Measurements from ENCODE around the gene SAP30L. TPM values are rescaled to one million over a fixed set of nuclear protein-coding genes. Genes with fewer than 3 reads are reported as not detected.

Gene SAP30L
- total RNA-seq, 1 donor from 2014 or later, result 43.2 TPM

DNA sequence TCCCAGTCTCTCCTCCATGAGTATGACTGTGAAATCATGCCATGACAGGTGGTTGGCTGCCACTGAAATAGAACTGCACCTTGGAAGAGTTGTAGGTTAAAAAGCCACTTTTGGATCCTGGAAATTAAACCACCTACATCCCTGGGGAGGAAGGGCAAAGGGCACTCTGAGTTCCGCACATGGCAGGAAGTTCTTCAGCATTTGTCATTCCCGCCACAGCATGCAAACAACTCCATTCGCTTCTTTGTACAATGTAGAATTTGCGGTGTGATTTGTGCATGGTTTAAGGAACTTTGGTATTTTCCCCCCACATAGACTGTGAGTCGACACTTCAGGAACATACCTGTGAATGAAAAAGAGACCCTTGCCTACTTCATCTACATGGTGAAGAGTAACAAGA lies 9.8 kb downstream of the SAP30L start:
- intact Hi-C loops (cut with DNase I), result no loop called here
- DNase-seq, result no peak
- no peak for ATAC-seq
- H3K4me3 ChIP-seq, result no peak overlapping the region
- no peak overlapping the region for H3K27ac ChIP-seq
- H3K27me3 ChIP-seq, result no peaks in the 10 kb centered on the region
- H3K4me1 ChIP-seq, result no peaks in the 10 kb centered on the region
- H3K9me3 ChIP-seq, result no peaks in the 10 kb centered on the region
- TF ChIP-seq, protein P1, sequence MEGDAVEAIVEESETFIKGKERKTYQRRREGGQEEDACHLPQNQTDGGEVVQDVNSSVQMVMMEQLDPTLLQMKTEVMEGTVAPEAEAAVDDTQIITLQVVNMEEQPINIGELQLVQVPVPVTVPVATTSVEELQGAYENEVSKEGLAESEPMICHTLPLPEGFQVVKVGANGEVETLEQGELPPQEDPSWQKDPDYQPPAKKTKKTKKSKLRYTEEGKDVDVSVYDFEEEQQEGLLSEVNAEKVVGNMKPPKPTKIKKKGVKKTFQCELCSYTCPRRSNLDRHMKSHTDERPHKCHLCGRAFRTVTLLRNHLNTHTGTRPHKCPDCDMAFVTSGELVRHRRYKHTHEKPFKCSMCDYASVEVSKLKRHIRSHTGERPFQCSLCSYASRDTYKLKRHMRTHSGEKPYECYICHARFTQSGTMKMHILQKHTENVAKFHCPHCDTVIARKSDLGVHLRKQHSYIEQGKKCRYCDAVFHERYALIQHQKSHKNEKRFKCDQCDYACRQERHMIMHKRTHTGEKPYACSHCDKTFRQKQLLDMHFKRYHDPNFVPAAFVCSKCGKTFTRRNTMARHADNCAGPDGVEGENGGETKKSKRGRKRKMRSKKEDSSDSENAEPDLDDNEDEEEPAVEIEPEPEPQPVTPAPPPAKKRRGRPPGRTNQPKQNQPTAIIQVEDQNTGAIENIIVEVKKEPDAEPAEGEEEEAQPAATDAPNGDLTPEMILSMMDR (IDR thresholded peaks at IDR 0.05), result no peak
- H3K36me3 ChIP-seq, result peaks cover 84% of the 10 kb centered on the region

DNA sequence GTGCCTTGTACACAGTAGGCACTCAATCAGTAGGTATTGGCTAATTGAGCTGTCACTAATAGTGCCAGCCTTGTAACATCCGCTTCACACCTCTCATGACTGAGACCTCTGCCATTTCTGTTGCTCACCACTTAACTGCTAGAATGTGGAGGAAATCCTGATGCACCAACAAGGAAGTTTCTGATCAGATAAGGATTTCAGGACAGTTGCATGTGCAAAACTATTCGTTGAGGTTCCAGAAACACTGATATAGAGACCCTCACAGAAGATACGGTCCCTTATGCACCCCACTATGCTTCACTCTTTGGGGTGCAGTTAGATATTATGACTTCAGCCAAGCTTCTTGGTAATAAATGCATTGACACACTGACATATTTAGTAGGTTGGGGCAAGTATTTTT lies 10.7 kb downstream of the SAP30L start:
- TF ChIP-seq, protein P1 (IDR thresholded peaks at IDR 0.05), result no peak
- no peaks in the 10 kb centered on the region for H3K27me3 ChIP-seq
- no peak overlapping the region for H3K4me3 ChIP-seq
- H3K27ac ChIP-seq, result no peak overlapping the region
- H3K9me3 ChIP-seq, result no peaks in the 10 kb centered on the region
- peaks cover 75% of the 10 kb centered on the region for H3K36me3 ChIP-seq
- ATAC-seq, result no peak
- intact Hi-C loops (cut with DNase I), result no loop called here
- no peaks in the 10 kb centered on the region for H3K4me1 ChIP-seq
- no peak for DNase-seq

DNA sequence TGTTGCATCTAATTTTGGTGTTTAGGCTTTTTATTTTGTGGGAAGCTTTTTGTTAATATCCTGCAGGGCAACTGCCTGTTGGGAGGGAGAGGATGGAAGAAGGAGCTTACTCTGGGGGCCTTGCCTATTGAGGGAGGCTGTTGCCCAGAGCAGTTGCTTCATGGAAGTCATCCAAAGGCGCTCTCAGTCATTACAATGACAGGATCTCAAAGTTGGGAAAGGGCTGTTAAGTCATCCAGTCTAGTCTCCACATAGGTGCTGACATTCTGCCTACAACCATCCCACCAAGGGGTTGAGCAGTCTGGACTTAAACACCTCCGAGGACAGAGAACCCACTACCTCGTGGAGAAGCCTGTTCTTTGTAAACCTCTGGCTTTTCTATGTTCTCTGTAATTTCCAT lies 13.2 kb downstream of the SAP30L start:
- H3K36me3 ChIP-seq, result peaks cover 50% of the 10 kb centered on the region
- H3K27me3 ChIP-seq, result no peaks in the 10 kb centered on the region
- H3K27ac ChIP-seq, result no peak overlapping the region
- no peaks in the 10 kb centered on the region for H3K4me1 ChIP-seq
- TF ChIP-seq, protein P1 (IDR thresholded peaks at IDR 0.05), result no peak
- intact Hi-C loops (cut with DNase I), result no loop called here
- DNase-seq (no peak), ATAC-seq (no peak)
- no peaks in the 10 kb centered on the region for H3K9me3 ChIP-seq
- H3K4me3 ChIP-seq, result no peak overlapping the region

DNA sequence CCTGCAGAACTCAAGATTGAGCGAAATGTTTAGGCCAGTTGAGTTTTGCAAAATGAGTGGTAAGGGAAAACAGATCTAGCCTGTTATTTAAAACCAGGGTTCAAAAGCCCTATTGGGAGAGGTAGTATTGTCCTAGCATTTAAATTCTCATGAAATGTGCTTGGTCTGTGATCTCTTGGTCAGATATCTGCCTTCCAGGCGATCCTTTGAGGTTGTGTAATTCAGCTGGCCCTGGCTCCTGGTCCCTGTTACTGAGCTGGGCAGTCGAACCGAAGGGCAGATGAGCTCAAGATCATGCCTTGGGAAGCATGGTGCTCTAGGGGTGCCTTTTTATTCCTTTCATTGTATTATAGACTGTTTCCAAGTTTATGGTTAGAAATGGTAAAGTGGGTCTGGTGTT lies 14.4 kb downstream of the SAP30L start:
- TF ChIP-seq, protein P1 (IDR thresholded peaks at IDR 0.05), result no peak

DNA sequence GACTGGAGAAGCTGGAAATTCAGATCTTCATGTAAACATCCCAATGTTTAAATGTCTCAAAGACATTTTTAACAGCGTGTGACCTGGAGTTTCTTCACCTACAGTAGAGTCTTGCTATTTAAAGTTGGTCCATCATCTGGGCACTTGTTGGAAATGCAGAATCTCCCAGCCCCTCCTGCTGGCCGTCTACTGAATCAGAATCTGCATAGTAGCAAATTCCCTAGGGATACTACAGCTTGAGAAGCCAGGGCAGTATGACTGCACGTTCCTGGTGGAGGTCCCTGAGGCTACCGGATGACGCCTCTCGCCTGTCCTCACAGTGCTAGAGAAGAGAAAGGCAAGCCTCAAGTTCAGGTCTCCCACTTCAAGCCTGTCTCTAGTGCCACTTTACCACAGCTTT lies 15.7 kb downstream of the SAP30L start:
- TF ChIP-seq, protein P1 (IDR thresholded peaks at IDR 0.05), result no peak
- Histone ChIP-seq H3K4me1 (no peaks in the 10 kb centered on the region), H3K27ac (no peak overlapping the region), H3K27me3 (no peaks in the 10 kb centered on the region), H3K36me3 (peaks cover 25% of the 10 kb centered on the region), H3K4me3 (no peak overlapping the region), H3K9me3 (no peaks in the 10 kb centered on the region)
- no peak for DNase-seq
- intact Hi-C loops (cut with DNase I), result no loop called here
- no peak for ATAC-seq

More for the DNA sequence above, 14.4 kb downstream of the SAP30L start:
- Histone ChIP-seq H3K27me3 (no peaks in the 10 kb centered on the region), H3K4me3 (no peak overlapping the region), H3K9me3 (no peaks in the 10 kb centered on the region), H3K36me3 (peaks cover 38% of the 10 kb centered on the region), H3K27ac (no peak overlapping the region), H3K4me1 (no peaks in the 10 kb centered on the region)
- intact Hi-C loops (cut with DNase I), result no loop called here
- DNase-seq (no peak), ATAC-seq (no peak)

DNA sequence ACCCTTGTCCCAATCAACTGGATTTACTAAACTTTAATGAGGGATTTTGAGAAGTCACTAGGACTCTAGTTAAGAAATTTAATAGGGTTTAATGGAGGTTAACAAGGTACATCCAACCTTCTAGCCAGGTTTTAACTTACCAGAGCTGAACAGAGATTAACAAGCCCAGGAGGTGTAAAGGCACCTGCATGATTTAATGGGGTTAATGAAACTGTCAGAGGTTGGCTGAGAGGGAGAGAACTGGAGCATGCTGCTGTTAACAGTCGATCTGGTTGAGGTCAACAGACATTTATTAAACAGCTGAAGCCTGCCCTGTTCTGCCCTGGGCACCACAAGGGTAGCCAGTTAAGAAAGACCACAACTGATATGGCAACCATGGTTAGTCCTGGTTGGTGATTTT lies 18.6 kb downstream of the SAP30L start:
- H3K27me3 ChIP-seq, result peaks cover 11% of the 10 kb centered on the region
- no peaks in the 10 kb centered on the region for H3K36me3 ChIP-seq
- intact Hi-C loops (cut with DNase I), result no loop called here
- DNase-seq (no peak), ATAC-seq (no peak)
- no peaks in the 10 kb centered on the region for H3K9me3 ChIP-seq
- H3K4me1 ChIP-seq, result no peaks in the 10 kb centered on the region
- no peak overlapping the region for H3K27ac ChIP-seq
- TF ChIP-seq, protein P1 (IDR thresholded peaks at IDR 0.05), result no peak
- H3K4me3 ChIP-seq, result no peak overlapping the region

Measured in upper lobe of right lung (tissue), 1 donor.